HG03280 (cell line): Measurements from ENCODE around the gene MXRA8.

Experiments used
- ATAC-seq: cut with Tn5 transposase; IDR thresholded peaks from one replicate; pipeline ENCODE4 v1.9.1; 2021; ENCODE audit warnings: mild to moderate bottlenecking, moderate library complexity; ENCODE audit not compliant: unreplicated experiment

MXRA8 gene

GRCh38 chr1:1337793-1338147 is 20.6 kb downstream of the MXRA8 start:
- no peak for ATAC-seq

- no peak for ATAC-seq
Observed at GRCh38 chr1:1336931-1337792, 21.2 kb downstream of the MXRA8 start.

GRCh38 chr1:1336446-1336845 is 21.9 kb downstream of the MXRA8 start:
- ATAC-seq: no peak

- no peak for ATAC-seq
Observed at GRCh38 chr1:1335792-1336248, 22.5 kb downstream of the MXRA8 start.

- no peak for ATAC-seq
Observed at GRCh38 chr1:1335283-1335682, 23.1 kb downstream of the MXRA8 start.

- ATAC-seq: no peak
Observed at GRCh38 chr1:1334835-1335234, 23.5 kb downstream of the MXRA8 start.

- no peak for ATAC-seq
Observed at GRCh38 chr1:1333551-1334241, 24.7 kb downstream of the MXRA8 start.

GRCh38 chr1:1332774-1333480 is 25.4 kb downstream of the MXRA8 start:
- no peak for ATAC-seq

GRCh38 chr1:1332031-1332755 is 26.2 kb downstream of the MXRA8 start:
- no peak for ATAC-seq

GRCh38 chr1:1331068-1331965 is 27.0 kb downstream of the MXRA8 start, which contains the start of gene TAS1R3:
Gene TAS1R3 (plus strand): TSS chr1:1331280. CDS start chr1:1331346, 66 bp downstream.
- ATAC-seq: no peak

- ATAC-seq: no peak
Observed at GRCh38 chr1:1330366-1331067, 27.8 kb downstream of the MXRA8 start.

GRCh38 chr1:1329304-1330210 is 28.8 kb downstream of the MXRA8 start:
- ATAC-seq: no peak

- no peak for ATAC-seq
Observed at GRCh38 chr1:1328254-1328653, 30.1 kb downstream of the MXRA8 start.

- no peak for ATAC-seq
Observed at GRCh38 chr1:1327291-1327690, 31.1 kb downstream of the MXRA8 start.

- ATAC-seq: no peak
Observed at GRCh38 chr1:1326075-1326605, 32.2 kb downstream of the MXRA8 start.

GRCh38 chr1:1325288-1326074 is 32.9 kb downstream of the MXRA8 start:
- ATAC-seq: no peak
